OCI-LY3 (cell line): ENCODE data around the gene SPEF1.

Experiments used
- H2AFZ ChIP-seq: fragments of 200-600, 300-600 bp; shearing (Covaris generic); 2 replicates; pipeline ENCODE4 v1.6.0; 2014; ENCODE audit warnings: antibody characterized with exemption, low read depth, low read length
- H3K27ac ChIP-seq: fragments of 200-600, 300-600 bp; sonication (generic); 2 replicates; pipeline ENCODE4 v1.5.1; 2014; ENCODE audit warnings: mild to moderate bottlenecking, low read length, moderate library complexity, mixed read lengths
- H3K27me3 ChIP-seq: fragments of 200-600, 300-600 bp; sonication (generic); 2 replicates; pipeline ENCODE4 v1.6.1; 2014; ENCODE audit warnings: low read depth, low read length, mixed read lengths
- H3K36me3 ChIP-seq: fragments of 200-600, 300-600 bp; sonication (generic); replicated peaks from 2 replicates; pipeline ENCODE3; 2014; ENCODE audit warnings: low read depth, low read length, mixed read lengths
- H3K4me1 ChIP-seq: fragments of 300-600, 200-600 bp; sonication (generic); 2 replicates; pipeline ENCODE4 v1.6.1; 2014; ENCODE audit warnings: low read length, mixed read lengths
- H3K4me2 ChIP-seq: fragments of 200-600, 300-600 bp; sonication (generic); 2 replicates; pipeline ENCODE4 v1.6.1; 2014; ENCODE audit warnings: low read length, mixed read lengths
- H3K4me3 ChIP-seq: fragments of 300-600, 200-600 bp; sonication (generic); 2 replicates; pipeline ENCODE4 v1.5.1; 2014; ENCODE audit warnings: antibody characterized with exemption, mild to moderate bottlenecking, low read length, moderate library complexity
- H3K79me2 ChIP-seq: fragments of 300-600, 200-600 bp; shearing (Covaris generic); 2 replicates; pipeline ENCODE4 v1.6.1; 2014; ENCODE audit warnings: mild to moderate bottlenecking, low read length, mixed read lengths
- H3K9ac ChIP-seq: fragments of 300-600, 200-600 bp; shearing (Covaris generic); 2 replicates; pipeline ENCODE4 v1.6.0; 2014; ENCODE audit warnings: mild to moderate bottlenecking, low read length, moderate library complexity
- H3K9me3 ChIP-seq: fragments of 200-600, 300-600 bp; shearing (Covaris generic); 2 replicates; pipeline ENCODE4 v1.6.1; 2014; ENCODE audit warnings: low read length, mixed read lengths; ENCODE audit not compliant: insufficient read depth
- H4K20me1 ChIP-seq: fragments of 200-600, 300-600 bp; sonication (generic); 2 replicates; pipeline ENCODE4 v1.6.1; 2016; ENCODE audit warnings: low read length, mixed read lengths; ENCODE audit not compliant: insufficient read depth
- CTCF ChIP-seq: fragments of 200-600, 300-600 bp; sonication (generic); IDR thresholded peaks from 2 replicates; pipeline ENCODE4 v1.5.1; 2014; ENCODE audit warnings: antibody characterized with exemption, low read length, low read depth
- EZH2phosphoT487 ChIP-seq: fragments of 200-600 bp; shearing (Covaris generic); IDR thresholded peaks from 2 replicates; pipeline ENCODE4 v1.6.1; 2018; ENCODE audit warnings: antibody characterized with exemption, mixed run types, low read depth

Gene SPEF1

GRCh38 chr20:3804781-3805180 lies 23.5 kb upstream of the SPEF1 start:
- Histone ChIP-seq H3K9me3 (no peaks in the 10 kb centered on the region), H3K4me3 (no peak overlapping the region), H3K9ac (no peak overlapping the region), H3K27me3 (no peaks in the 10 kb centered on the region), H3K79me2 (no peaks in the 10 kb centered on the region), H2AFZ (no peak overlapping the region), H3K27ac (no peak overlapping the region), H3K36me3 (peaks cover 43% of the 10 kb centered on the region), H3K4me2 (no peak overlapping the region), H3K4me1 (peaks cover 6% of the 10 kb centered on the region; the same call in 1 of the 2 replicates), H4K20me1 (no peaks in the 10 kb centered on the region)
- no peak for TF ChIP-seq EZH2phosphoT487
- TF ChIP-seq CTCF, result no peak

GRCh38 chr20:3804254-3804751 lies 23.1 kb upstream of the SPEF1 start:
- Histone ChIP-seq H3K4me2 (no peak overlapping the region), H3K27me3 (no peaks in the 10 kb centered on the region), H3K27ac (no peak overlapping the region), H3K36me3 (peaks cover 43% of the 10 kb centered on the region), H2AFZ (no peak overlapping the region), H3K79me2 (no peaks in the 10 kb centered on the region), H3K4me3 (no peak overlapping the region), H3K9ac (no peak overlapping the region), H3K4me1 (peaks cover 11% of the 10 kb centered on the region; the same call in 1 of the 2 replicates), H4K20me1 (no peaks in the 10 kb centered on the region), H3K9me3 (no peaks in the 10 kb centered on the region)
- TF ChIP-seq CTCF (no peak), EZH2phosphoT487 (no peak)

- no peaks in the 10 kb centered on the region for H3K27me3 ChIP-seq
- H3K4me1 ChIP-seq, result peaks cover 16% of the 10 kb centered on the region; the same call in 1 of the 2 replicates
- no peak overlapping the region for H3K4me3 ChIP-seq
- no peak overlapping the region for H2AFZ ChIP-seq
- H3K27ac ChIP-seq, result no peak overlapping the region
- H3K4me2 ChIP-seq, result no peak overlapping the region
- H3K36me3 ChIP-seq, result peaks cover 45% of the 10 kb centered on the region
- no peak overlapping the region for H3K9ac ChIP-seq
- H3K9me3 ChIP-seq, result no peaks in the 10 kb centered on the region
- no peaks in the 10 kb centered on the region for H4K20me1 ChIP-seq
- TF ChIP-seq CTCF (no peak), EZH2phosphoT487 (no peak)
- H3K79me2 ChIP-seq, result no peaks in the 10 kb centered on the region
These were observed 22.6 kb upstream of the SPEF1 start for GRCh38 chr20:3803854-3804253.

GRCh38 chr20:3803289-3803688 lies 22.0 kb upstream of the SPEF1 start:
- TF ChIP-seq CTCF (no peak), EZH2phosphoT487 (no peak)
- peaks cover 16% of the 10 kb centered on the region; the same call in 1 of the 2 replicates for H3K4me1 ChIP-seq
- H4K20me1 ChIP-seq, result no peaks in the 10 kb centered on the region
- H3K27me3 ChIP-seq, result no peaks in the 10 kb centered on the region
- no peak overlapping the region for H3K27ac ChIP-seq
- H3K9ac ChIP-seq, result no peak overlapping the region
- H2AFZ ChIP-seq, result no peak overlapping the region
- H3K4me3 ChIP-seq, result no peak overlapping the region
- H3K9me3 ChIP-seq, result no peaks in the 10 kb centered on the region
- peaks cover 49% of the 10 kb centered on the region for H3K36me3 ChIP-seq
- no peaks in the 10 kb centered on the region for H3K79me2 ChIP-seq
- no peak overlapping the region for H3K4me2 ChIP-seq
